NCI-H2029 treated with DMSO at 0.1 percent for 48 hours (cell line): ENCODE measurements around the gene SAP30L.

Experiments
- DNase-seq: peaks from one replicate; lab custom pipeline; 2025; lab: John Stamatoyannopoulos, UW

SAP30L gene

DNA sequence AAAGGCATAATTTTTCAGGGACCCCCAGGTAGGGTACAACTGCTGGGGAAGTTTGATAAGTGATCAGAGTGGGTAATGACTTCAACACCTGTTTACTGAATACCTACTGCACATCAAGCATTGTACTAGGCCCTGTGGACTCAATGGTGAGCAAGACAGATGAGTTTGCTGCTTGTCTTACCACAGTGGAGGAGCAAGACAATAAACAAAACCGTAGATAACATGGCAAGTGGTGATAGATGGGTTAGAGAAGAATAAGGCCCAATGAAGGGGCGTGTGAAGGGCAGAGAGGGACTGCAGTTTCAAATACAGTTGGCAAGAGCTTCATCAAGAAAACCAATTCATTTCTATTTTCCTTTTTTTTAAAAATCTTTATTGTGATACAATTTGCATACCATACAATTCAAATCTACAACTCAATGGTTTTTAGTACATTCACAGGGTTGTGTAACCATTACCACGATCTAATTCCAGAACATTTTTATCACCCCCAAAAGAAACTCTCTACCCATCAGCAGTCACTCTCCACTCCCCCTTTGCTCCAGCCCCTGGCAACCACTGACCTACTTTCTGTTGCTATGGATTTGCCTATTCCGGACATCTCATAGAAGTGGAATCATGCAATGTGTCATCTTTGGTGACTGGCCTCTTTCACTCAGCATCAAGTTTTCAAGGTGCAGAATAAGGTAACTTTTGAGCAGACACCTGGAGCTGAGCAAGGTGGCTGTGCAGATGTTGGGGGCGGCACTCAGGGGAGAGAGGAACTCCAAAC is 64.2 kb downstream of the SAP30L start:
- DNase-seq, result no peak
